ENCODE results near the gene MRGPRG. TPM values are rescaled to one million over a fixed set of nuclear protein-coding genes. Genes with fewer than 3 reads are reported as not detected.

MRGPRG gene
- total RNA-seq, 4 donors from 2014 or later: not detected

Other genes with a start within 250 kb of the MRGPRG start
- 100 to 1,000 TPM in 2 of 4 donors, 10 to 100 TPM in 2; 94.3 to 129 (median 111) TPM for gene NAP1L4, start 226.5 kb downstream of the MRGPRG start, total RNA-seq
- gene CARS1, start 161.4 kb downstream of the MRGPRG start, total RNA-seq: 10 to 100 TPM; 29.3 to 50.4 (median 36.4) TPM
- 100 to 1,000 TPM in 2 of 4 donors, 10 to 100 TPM in 2; 58.8 to 168 (median 106) TPM for gene OSBPL5, start 53.5 kb downstream of the MRGPRG start, total RNA-seq
- gene MRGPRE, start 13.6 kb upstream of the MRGPRG start, total RNA-seq: under 1 TPM in 1 of 4 donors, not detected in 3; 0.66 TPM
- 10 to 100 TPM; 12.2 to 31.6 (median 18.5) TPM for gene ZNF195, start 160.3 kb upstream of the MRGPRG start, total RNA-seq

Data from tibial nerve (tissue), 4 donors.